ENCODE results near the gene LHFPL3. TPM values are rescaled to one million over a fixed set of nuclear protein-coding genes. Genes with fewer than 3 reads are reported as not detected.
A peak's percentile ranks its signal among the peaks of the same experiment; 100 is the strongest.

The LHFPL3 gene
- total RNA-seq, 1 donor from 2014 or later, result 0.30 TPM

DNA sequence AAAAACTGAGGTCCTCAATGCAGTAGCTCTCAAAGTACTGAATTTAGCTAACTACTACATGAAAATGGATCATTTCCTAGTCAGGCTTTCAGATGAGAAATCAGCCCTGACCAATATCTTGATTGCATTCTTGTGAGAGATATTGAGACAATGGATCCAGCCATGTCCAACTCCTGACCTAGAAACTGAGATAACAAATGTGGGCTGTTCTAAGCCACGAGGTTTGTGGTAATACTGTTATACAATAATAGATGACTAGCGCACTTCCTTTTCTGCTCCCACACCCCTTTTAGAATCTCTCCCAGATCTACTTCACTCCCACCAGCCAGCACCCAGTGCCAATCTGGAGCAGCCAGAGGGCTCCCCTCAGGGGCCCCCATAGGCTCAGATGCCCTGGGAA is 476.3 kb downstream of the LHFPL3 start:
- Histone ChIP-seq H3F3A (ENCODE audit: low read depth) (no peaks in the 10 kb centered on the region), H3K9me3 (ENCODE audit: low read depth) (no peaks in the 10 kb centered on the region), H3K4me1 (peaks cover 7% of the 10 kb centered on the region), H3K9ac (no peak overlapping the region), H4K20me1 (ENCODE audit: low read depth) (no peaks in the 10 kb centered on the region), H3K36me3 (no peaks in the 10 kb centered on the region), H3K4me2 (no peak overlapping the region), H3K4me3 (no peak overlapping the region), H3K27ac (no peak overlapping the region), H3K79me2 (ENCODE audit: low read depth) (no peaks in the 10 kb centered on the region), H3K27me3 (no peaks in the 10 kb centered on the region), H2AFZ (replicated peaks) (no peak overlapping the region)
- DNase-seq (ENCODE audit: low spot score), result no peak
- Mint-ChIP-seq H3K4me1 (peaks cover 10% of the 10 kb centered on the region), H3K27ac (no peak overlapping the region), H3K27me3 (ENCODE audit: insufficient read depth, low read depth) (peaks cover 4% of the 10 kb centered on the region), H3K36me3 (no peaks in the 10 kb centered on the region), H3K4me3 (no peak overlapping the region), H3K9me3 (no peaks in the 10 kb centered on the region)
- TF ChIP-seq EZH2phosphoT487 (IDR thresholded peaks at IDR 0.05), result no peak
- TF ChIP-seq, protein P1, sequence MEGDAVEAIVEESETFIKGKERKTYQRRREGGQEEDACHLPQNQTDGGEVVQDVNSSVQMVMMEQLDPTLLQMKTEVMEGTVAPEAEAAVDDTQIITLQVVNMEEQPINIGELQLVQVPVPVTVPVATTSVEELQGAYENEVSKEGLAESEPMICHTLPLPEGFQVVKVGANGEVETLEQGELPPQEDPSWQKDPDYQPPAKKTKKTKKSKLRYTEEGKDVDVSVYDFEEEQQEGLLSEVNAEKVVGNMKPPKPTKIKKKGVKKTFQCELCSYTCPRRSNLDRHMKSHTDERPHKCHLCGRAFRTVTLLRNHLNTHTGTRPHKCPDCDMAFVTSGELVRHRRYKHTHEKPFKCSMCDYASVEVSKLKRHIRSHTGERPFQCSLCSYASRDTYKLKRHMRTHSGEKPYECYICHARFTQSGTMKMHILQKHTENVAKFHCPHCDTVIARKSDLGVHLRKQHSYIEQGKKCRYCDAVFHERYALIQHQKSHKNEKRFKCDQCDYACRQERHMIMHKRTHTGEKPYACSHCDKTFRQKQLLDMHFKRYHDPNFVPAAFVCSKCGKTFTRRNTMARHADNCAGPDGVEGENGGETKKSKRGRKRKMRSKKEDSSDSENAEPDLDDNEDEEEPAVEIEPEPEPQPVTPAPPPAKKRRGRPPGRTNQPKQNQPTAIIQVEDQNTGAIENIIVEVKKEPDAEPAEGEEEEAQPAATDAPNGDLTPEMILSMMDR (IDR thresholded peaks at IDR 0.05), result no peak

DNA sequence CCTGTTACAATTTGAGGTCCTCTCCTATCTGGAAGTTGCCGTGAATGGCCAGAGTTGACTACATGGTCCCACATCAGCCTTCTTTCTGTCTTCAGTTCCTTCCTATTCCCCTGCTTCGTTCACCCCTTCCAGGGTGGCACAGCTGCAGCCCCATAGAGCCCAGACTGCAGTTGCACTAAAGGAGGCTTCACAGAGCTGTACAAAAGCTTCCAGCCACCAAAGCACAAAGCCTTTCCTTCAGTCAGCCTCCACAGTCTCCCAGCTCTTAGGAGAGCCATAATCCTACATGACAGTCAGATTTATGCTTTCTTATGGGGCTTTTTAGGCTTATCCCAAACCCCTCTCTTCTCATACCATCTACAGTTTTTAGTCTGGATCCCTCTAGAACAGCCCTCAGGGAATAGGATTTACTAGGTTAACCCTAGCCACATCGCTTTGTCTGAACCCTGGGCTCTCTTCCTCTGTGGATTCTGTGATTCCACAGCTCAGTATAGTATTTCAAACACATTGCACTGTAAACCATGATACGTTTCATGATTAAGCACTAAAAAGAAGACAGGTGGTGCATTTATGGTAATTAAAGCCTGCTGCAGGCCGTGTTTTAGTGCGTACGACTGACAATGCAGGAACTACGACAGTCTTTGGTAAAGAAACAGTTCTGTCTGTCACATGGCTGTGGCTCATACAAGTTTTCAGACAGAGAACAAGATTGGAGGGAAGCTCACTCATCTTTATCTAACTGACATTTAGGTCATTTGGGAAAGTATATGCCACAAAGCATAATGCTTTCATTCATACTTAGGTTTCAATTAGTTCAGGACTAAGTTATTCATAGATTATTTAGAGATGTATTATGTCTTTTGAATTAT is 477.3 kb downstream of the LHFPL3 start:
- Mint-ChIP-seq H3K36me3 (no peaks in the 10 kb centered on the region), H3K4me3 (no peak overlapping the region), H3K9me3 (no peaks in the 10 kb centered on the region), H3K4me1 (peaks cover 10% of the 10 kb centered on the region), H3K27ac (peak overlapping the region; percentile 33), H3K27me3 (ENCODE audit: insufficient read depth, low read depth) (peaks cover 4% of the 10 kb centered on the region)
- no peaks in the 10 kb centered on the region for H3K79me2 ChIP-seq (ENCODE audit: low read depth)
- no peak for DNase-seq (ENCODE audit: low spot score)
- H3K9ac ChIP-seq, result no peak overlapping the region
- H2AFZ ChIP-seq (replicated peaks), result peak overlapping the region; percentile 11
- TF ChIP-seq EZH2phosphoT487 (IDR thresholded peaks at IDR 0.05) (no peak), EZH2 (IDR thresholded peaks at IDR 0.05) (no peak)
- TF ChIP-seq, protein P1 (IDR thresholded peaks at IDR 0.05), result no peak
- H3K9me3 ChIP-seq (ENCODE audit: low read depth), result no peaks in the 10 kb centered on the region
- no peak overlapping the region for H3K27ac ChIP-seq
- no peak overlapping the region for H3K4me2 ChIP-seq
- no peak overlapping the region for H3K4me3 ChIP-seq
- peaks cover 7% of the 10 kb centered on the region for H3K4me1 ChIP-seq
- H3K27me3 ChIP-seq, result no peaks in the 10 kb centered on the region
- no peaks in the 10 kb centered on the region for H3K36me3 ChIP-seq
- no peaks in the 10 kb centered on the region for H3F3A ChIP-seq (ENCODE audit: low read depth)
- H4K20me1 ChIP-seq (ENCODE audit: low read depth), result no peaks in the 10 kb centered on the region

DNA sequence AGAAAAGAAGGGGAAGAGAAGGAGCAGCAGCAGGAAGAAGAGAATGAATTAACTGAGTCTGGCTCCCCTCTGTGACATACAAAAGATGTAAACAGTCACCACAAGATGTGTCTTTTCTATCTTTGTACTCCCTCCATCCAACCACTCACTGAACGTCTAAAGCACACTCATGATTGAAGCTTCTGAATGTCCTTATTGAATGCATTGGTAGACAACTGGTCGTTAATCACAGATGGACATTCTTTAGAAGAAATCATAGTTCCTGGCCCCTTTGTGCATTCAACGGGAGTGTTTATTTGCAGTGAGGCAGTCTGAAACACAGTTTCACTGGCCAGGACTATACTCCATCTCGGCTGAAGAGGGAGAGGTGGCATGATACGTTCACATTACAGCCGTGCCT is 479.3 kb downstream of the LHFPL3 start:
- Histone ChIP-seq H3K27me3 (no peaks in the 10 kb centered on the region), H2AFZ (replicated peaks) (peak overlapping the region; percentile 45), H3K4me3 (no peak overlapping the region), H3K4me2 (no peak overlapping the region), H3K4me1 (peaks cover 7% of the 10 kb centered on the region), H3F3A (ENCODE audit: low read depth) (no peaks in the 10 kb centered on the region), H4K20me1 (ENCODE audit: low read depth) (no peaks in the 10 kb centered on the region), H3K79me2 (ENCODE audit: low read depth) (no peaks in the 10 kb centered on the region), H3K36me3 (no peaks in the 10 kb centered on the region), H3K27ac (no peak overlapping the region), H3K9me3 (ENCODE audit: low read depth) (no peaks in the 10 kb centered on the region), H3K9ac (no peak overlapping the region)
- DNase-seq (ENCODE audit: low spot score), result no peak
- Mint-ChIP-seq H3K9me3 (no peaks in the 10 kb centered on the region), H3K36me3 (no peaks in the 10 kb centered on the region), H3K4me3 (no peak overlapping the region), H3K4me1 (peaks cover 10% of the 10 kb centered on the region), H3K27me3 (ENCODE audit: insufficient read depth, low read depth) (peaks cover 2% of the 10 kb centered on the region), H3K27ac (no peak overlapping the region)
- TF ChIP-seq, protein P1 (IDR thresholded peaks at IDR 0.05), result no peak
- TF ChIP-seq EZH2 (IDR thresholded peaks at IDR 0.05) (no peak), EZH2phosphoT487 (IDR thresholded peaks at IDR 0.05) (no peak)
